ENCODE results near the gene FUCA1.

DNA sequence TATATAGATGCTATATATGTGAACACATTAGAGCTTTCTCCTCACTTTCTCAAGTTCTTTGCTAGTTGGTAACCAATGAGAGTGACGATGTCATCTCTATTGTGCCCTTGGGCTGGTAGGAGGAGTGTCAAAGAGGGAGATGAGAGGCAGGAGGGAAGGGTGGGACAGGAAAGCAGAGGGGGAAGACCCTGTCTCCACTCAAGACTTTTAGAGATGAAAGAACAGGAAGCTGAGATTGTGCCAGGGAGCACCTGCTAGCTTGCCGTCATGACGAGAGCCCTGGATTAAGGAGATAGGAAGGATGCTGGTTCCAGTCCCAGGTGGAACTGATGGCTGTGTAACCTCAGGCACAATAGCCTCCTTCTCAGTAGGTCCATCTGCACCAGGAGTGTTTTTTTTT is 28.4 kb upstream of the FUCA1 start:
- no peak for TF ChIP-seq POLR2A (IDR thresholded peaks at IDR 0.05; ENCODE audit: low read depth, low read length)
- no peak for TF ChIP-seq POLR2AphosphoS5 (IDR thresholded peaks at IDR 0.05; ENCODE audit: low read depth, low read length)
- no peak for TF ChIP-seq TAF1 (IDR thresholded peaks at IDR 0.05; ENCODE audit: borderline replicate concordance, low read depth, low read length)

Data from GM12892 (cell line).